Measurements from ENCODE around the gene DCTN4.
"Not testable (repeated sequence)": the region's sequence is repeated elsewhere in the genome, so short reads cannot be mapped to it uniquely, and the experiment has no call there.

Gene DCTN4

DNA sequence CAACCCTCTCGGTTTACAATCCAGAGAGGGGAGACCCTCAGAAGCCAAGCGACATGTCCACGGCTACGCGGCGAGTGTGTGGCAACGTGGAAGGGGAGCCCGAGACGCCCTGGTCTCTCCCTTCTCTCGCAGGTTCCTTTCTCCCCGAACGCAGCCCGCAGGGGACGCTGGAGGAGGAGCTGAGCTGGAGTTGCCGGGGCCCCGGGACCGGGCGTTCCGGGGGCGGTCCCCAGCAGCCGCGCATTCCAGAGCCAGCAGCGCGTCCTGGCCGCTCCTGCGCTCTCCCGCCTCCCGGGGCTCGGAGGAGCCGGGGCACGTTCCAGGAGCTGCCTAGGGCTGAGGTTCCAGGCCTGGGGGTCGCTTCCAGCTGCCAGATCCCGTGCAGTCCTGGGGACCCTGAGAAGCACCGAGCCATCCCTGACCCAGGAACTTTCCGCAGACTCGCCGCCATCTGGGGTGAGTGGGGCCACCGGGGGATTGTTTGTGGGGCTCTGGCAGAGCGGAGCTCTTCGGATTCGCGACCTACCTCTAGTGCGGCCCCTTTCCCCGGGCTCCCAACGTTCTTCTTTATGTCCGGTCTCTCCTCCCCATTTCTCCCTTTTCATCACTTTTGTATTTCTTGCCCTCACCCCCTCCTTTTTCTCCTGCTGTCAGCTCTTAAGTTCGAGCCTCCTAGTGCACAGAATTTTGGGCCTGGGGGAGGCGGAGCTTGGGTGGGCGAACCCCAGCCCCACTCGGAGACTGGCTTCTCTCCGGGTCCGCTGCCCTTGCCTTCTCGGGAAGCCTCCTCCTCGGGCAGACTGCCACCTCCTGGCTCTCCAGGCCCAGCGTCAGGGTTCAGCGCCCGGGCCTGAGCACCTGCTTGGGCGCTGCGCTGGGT is 19.9 kb upstream of the DCTN4 start, which contains the start of gene SMIM3:
Gene SMIM3 (plus strand): TSS at position 241 of the 880 bp plus-strand sequence. CDS start 16,684 bp downstream, outside the sequence.
- DNase-seq (ENCODE audit: low read depth), result peak; percentile 65

DNA sequence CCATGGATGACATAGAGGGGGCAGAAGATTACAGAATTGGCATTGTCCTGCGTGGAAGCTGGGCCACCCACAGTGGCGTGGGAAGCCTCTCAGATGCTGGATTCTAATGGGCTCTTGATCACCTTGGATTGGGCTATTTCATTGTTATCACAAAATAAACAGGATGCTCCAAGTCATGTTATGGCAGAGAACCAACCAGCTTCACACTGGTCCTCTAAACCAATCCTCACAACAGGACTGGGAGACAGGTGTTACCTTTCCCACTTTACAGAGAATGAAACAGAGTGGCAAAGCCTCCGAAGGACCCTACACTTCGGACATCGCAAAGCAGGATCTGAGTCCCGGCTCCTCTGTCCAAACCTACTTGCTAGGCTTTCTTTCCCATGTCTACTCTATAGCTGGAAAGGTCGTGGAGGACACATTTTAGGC is 19.3 kb upstream of the DCTN4 start:
- peak; percentile 49 for DNase-seq (ENCODE audit: low read depth)

DNA sequence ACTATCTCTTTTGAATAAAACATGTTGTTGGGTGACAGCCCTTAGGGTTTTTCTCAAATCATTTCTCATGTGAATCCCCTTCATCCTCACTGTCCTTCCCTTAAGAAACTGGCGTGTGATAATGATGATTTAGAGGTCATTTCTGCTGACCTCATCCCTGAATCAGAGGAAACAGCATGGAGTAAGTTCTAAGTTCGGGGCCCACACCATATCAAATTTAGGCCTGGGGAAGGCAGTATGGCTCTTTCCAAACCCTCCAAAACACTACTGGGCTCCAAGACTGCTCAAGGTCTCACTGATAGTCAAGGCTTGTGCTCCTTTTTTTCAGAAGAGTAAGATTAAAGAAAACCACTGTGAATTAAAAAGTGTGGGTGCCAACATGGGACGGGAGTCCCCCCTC is 18.9 kb upstream of the DCTN4 start:
- peak; percentile 57 for DNase-seq (ENCODE audit: low read depth)

DNA sequence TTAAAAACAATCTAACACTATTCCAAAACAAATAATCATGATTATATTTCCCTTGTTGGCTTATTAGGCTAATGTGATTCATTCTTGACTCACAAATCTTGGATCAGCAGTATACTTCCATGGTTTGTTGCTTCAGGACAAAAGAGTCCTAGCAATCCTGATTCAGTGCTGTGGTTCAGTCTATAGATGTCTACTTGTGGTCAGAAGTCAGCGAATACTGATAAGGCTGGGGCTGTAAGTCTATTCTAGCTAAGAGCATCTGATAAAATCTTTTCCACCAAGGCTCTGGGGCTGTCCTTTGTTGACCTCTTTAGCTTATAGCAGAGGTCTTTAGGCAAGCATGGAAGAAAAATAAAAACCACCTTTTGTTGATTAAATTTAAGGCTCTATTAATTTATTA is 15.3 kb upstream of the DCTN4 start:
- peak; percentile 98 for DNase-seq (ENCODE audit: low read depth)

DNA sequence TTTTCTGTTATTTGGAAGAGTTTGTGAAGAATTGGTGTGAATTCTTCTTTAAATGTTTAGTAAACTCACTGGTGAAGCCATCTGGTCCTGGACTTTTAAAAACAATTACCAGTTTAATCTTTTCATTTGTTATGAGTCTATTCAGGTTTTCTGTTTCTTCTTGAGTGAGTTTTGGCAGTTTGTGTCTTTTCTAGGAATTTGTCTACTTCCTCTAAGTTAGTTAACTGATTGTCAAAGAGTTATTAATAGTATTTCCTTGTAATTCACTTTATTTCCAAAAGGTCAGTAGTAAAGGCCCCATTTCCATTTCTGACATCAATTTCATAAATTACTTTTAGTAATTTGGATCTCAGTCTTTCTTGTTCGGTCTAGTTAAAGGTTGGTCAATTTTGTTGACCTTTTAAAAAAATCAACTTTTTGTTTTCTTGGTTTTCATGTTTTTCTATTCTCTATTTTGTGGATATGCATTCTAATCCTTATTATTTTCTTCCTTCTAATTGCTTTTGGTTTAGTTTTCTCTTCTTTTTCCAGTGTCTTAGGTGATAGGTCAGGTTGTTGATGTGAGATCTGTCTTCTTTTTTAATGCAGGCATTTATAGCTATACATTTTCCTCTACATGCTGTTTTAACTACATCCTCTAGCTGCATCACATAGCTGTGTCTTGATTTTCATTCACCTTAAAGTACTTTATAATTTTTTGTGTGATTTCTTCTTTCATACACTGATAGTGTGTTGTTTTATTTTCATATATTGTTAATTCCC is 12.4 kb upstream of the DCTN4 start:
- no peak for DNase-seq (ENCODE audit: low read depth)

DNA sequence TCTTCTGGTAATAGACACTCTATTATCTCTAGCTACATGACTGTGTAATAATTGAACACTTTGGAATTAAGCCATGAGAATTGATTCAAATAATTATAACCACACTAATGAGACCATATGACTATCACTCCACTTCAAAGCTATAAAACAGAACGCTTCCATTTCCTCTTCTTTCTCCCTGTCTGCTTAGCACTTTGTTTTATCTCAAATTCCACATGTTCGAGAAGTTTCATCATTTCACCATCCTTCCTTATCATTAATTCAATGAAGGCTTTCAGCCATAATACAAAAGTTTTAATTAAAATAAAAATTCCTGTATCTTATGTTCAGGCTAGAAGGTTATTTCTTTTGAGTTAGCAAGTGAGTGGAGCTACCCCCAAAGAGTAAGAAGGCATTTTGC is 7.4 kb upstream of the DCTN4 start:
- DNase-seq (ENCODE audit: low read depth), result no peak

DNA sequence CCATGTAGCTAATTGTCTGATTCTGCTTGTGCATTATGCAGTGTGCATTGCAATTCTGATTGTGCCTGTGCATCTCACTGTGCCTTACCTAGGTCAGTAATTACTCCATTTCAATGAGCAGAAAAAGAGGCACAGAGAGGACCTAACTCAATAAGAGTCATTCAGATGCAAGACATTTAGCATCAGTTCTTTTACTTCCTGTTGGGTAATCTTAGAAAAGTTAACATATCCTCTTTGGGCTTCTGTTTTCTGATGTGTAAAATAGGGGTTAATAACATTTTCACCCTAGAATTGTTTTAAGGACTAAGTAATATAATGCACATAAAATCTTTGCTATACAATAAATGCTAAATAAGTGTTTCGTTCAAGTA is 7.0 kb upstream of the DCTN4 start:
- DNase-seq (ENCODE audit: low read depth), result no peak

DNA sequence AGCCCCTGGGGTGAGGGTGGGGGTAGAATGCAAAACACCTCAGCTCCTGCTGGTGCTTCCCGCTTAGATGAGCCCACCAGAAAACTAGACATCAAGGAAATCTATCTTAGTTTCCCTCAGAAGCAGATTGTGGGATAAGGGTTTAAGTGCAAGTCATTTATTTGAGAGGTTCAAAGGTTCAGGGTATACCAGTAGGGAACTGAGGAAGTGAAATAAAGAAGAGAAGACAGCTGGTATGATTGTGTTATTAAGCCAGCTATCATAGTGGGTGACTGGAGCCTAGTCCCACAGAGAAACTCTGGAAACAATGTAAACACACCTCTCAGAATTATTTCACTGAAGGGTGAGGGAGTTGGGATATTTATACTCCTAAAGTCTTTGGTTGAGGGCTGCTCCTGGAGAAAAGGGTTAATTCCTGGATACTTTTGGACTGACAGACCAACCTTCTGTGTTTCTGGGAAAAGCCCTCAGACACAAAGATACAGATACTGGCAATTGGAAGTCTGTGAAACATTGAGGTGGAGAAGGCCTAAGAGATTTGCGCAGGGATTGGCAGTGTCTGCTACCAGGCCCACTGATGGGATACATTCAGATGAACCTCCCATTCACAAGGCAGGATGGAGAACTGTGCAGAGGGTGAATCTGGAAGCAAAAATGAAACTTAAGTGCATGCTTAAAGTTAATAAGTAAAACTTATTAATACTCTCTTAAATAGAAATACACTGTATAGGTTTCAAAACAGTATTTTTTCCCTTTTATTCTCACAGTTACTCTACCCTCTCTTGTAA is 6.4 kb upstream of the DCTN4 start:
- DNase-seq (ENCODE audit: low read depth), result no peak

DNA sequence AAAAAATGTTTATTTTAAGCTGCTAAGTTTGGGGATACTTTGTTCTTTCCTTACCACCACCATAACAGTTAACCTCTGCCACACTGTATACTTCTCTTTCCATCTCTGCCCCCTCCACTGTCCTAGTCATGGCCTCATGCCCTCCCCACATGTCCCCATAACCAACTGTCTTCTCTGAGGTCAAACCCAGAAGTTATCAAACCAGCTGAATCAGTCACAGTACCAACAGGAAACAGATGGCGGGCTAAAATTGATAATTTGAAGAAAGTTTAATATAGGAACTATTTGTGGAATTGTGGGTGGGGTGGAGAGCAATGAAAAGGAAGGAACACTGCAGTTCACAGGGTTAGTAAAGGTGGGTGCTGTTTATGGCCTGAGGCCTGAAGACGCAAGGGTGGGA is 5.7 kb upstream of the DCTN4 start:
- no peak for DNase-seq (ENCODE audit: low read depth)

DNA sequence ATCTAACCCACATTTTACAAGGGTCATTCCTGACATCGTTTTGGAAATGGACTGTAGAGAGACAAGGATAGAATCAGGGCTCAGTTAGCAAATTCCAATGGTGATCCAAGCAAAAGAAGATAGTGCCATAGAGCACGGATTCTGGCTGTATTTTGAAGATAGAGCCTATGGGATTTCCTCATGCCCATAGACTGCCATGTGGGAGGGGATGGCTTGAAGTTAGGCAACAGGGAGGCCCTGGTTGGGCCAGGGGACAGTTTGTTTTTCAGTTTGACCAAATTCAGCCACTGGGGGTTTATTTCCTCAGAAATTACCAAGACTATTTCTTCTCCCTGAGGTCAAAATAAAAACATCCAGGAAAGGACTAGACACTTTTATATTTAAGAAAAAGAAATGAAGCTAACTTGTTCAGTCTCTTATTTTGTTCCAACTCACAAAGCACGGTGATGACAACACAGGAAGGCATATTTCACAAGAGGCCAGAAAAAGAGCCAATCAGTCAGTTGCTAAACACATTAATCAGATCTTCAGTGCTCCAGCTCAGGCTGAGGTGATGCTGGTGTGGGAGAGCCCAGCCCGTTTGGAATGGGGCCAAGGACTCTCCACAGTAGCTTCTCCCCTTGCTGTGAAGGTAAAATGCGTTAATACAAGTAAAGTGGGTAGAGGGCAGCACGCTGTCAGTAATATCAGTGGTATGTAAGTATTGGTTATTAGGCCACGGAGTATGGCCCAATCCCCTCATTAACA is 4.4 kb upstream of the DCTN4 start:
- DNase-seq (ENCODE audit: low read depth), result peak; percentile 99

DNA sequence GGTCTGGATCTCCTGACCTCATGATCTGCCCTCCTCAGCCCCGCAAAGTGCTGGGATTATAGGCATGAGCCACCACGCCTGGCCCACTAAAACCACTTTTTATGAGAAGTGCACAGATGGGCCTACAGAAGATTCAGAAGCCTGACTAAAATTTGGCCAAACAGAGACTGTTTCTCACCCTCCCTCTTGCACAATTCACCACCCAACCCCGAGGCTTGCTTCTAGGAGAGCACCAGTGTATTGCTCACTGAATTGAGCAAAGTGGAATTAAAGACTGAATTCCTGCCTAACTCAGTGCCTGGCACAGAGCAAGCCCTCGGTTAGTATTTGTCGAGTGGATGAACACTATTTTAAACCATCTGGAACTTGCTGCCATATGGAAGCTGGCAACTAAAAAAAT is 3.4 kb upstream of the DCTN4 start:
- peak; percentile 87 for DNase-seq (ENCODE audit: low read depth)

DNA sequence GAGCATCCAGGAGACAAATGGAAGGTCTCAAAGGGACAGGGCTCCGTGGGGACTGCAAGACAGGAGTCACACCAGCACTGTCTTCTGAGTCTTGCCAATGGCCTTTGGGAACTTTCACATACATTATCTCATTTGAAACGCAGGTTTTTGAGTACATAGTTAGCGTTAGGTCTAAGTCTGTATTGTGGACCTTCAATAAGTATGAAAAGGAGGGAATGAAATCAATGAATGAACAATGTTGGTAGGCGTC is 442 bp upstream of the DCTN4 start:
- DNase-seq (ENCODE audit: low read depth), result no peak

DNA sequence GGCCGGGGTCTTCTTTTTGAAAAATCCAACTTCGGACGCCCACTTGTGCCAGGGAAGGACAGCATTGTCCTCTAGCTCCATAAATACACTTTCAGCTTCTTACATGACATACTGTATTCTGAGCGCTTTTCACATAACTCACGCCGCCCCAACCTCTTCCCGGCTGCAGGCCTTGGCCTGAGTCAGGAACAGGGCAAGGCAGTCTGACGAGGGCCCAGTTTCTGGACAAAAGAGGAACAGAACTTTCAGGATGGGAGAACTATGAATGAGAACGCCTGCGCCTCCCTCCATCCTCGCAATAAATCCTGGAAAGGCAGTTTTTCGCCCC is 650 bp downstream of the DCTN4 start:
- no peak for DNase-seq (ENCODE audit: low read depth)

DNA sequence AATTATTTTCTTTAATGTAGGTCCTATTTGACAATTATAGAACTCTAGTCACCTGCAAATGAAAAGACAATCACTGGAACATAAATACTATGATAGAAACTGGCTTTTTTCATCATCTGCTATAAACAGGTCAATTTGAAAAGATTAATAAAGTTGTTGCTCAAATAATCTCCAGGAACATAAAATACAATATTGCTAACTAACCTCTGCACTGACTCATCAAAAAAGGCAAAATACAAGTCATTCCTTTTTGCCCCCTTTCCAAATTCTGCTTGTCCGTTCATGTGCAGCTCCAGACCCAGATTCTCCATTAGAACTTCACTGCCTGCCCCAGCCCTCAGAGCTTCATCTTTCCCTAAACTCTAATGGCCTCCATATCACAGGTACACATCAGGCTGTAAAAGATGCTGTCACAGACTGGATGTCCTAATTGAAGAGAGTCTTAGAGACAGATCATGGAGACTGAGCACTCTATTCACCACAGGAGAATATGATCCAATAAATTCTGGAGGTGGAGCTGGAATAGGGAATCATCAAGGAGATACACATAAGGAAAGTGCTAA is 1.6 kb downstream of the DCTN4 start:
- DNase-seq (ENCODE audit: low read depth), result no peak

DNA sequence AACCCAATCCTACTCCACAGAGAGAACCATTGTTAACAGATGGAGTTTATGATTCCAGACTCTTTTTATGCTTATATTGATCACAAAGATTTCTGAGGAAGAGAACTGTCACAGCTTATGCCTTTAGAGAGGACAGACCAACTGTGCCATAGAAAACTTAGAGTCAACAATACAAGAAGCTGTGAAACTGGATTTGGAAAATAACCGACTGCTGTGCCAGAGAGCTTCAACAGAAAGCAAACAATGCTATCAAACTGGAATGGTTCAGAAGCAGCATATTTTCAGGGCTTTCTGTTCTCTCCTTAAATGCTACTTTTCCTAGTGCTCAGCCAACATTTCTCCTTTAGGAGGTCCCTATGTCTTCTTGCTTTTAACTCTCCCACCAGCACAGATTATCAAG is 5.0 kb downstream of the DCTN4 start:
- DNase-seq (ENCODE audit: low read depth), result no peak

DNA sequence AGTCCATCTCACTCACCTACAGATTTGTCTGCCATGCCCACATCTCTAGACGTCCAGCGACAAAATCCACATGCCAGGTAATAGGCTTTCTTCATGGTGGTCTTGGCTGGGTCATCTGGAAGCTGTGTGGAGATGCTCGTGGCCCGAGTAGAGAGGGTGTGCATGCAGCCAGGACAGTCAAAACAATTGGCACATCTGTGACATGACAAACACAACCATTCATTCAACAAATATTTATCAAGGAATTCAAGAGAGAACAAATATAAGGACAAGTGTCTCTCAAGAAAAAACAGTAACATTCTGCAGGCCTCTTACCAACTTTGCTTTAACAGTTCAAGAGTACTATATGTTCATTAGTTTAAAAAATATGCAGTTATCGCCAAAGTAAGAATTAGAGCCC is 5.4 kb downstream of the DCTN4 start:
- no peak for DNase-seq (ENCODE audit: low read depth)

DNA sequence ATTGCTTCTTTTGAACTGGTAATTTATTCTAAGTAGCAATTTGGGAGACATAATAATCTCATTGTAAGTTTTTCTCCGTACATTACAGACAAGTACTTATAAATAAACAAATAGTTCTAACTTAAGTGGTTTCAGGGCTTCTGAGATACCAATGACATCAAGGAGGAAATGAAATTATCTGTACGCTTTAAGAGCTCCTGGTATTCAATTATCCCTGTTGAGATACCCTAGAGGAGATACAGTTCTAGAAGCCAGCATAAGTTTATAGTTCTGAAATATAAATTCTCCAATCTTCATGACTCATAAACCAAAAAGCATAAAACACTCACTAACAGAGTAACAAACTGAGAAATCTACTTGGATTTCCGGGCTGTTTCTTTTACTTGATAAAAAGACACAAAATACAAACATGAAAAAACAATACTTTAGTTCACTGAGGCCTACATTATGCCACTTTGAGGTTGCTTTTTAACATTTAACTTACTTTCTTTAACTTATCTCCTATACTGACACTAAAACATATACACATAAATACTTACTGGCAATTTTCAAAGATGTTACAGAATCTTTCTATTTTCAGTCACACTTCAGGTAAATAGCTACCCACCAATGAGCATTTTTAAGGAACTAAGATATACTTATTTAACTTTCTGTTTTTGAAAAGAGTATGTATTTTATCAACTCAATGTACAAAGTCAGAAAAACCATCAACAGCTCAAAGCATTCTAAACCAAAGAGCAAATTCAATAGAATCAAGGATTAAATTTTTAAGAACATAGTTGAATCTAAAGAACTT is 7.5 kb downstream of the DCTN4 start:
- DNase-seq (ENCODE audit: low read depth), result peak; percentile 46

DNA sequence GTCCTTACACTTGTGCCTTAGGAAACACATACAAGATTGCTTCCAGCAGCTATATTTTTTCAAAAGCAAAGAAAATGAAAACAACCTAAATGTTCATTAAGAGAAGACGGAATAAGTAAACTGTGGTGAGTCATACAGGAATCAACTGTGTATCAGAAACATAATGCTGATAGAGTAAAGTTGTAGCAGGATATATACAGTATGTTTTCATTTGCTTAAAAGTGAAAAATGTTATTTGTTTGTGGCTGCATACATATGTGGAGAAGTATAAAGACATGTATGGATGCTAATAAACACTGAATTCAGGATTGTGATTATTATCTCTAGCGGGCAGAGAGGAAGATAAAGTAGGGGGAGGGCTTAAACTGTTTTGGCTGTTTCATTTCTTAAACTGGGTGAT is 8.3 kb downstream of the DCTN4 start:
- no peak for DNase-seq (ENCODE audit: low read depth)

DNA sequence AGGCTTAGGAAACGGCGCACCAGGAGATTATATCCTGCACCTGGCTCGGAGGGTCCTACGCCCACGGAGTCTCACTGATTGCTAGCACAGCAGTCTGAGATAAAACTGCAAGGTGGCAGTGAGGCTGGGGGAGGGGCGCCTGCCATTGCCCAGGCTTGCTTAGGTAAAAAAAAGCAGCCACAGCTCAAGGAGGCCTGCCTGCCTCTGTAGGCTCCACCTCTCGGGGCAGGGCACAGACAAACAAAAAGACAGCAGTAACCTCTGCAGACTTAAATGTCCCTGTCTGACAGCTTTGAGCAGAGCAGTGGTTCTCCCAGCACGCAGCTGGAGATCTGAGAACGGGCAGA is 15.7 kb downstream of the DCTN4 start:
- DNase-seq (ENCODE audit: low read depth), result not testable (repeated sequence)

DNA sequence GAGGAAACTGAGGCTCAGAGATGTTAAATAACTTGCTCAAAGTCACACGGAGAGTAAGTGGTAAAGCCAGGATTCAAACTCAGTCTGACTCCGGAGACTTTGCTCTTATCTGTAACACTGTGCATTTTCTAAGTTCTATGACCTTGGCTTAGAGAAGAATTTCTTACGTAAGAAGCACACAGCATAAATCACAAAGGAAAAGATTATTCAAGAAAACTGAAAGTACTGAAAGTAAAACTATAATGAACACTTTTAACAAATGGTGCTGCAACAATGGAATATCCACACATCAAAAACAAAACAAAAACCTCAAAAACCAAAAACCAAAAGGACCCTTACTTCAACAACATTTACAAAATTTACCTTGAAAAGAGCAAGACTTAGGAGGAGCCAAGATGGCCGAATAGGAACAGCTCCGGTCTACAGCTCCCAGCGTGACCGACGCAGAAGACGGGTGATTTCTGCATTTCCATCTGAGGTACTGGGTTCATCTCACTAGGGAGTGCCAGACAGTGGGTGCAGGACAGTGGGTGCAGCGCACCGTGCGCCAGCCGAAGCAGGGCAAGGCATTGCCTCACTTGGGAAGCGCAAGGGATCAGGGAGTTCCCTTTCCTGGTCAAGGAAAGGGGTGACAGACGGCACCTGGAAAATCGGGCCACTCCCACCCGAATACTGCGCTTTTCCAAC is 16.2 kb downstream of the DCTN4 start:
- DNase-seq (ENCODE audit: low read depth), result peak; percentile 88

DNA sequence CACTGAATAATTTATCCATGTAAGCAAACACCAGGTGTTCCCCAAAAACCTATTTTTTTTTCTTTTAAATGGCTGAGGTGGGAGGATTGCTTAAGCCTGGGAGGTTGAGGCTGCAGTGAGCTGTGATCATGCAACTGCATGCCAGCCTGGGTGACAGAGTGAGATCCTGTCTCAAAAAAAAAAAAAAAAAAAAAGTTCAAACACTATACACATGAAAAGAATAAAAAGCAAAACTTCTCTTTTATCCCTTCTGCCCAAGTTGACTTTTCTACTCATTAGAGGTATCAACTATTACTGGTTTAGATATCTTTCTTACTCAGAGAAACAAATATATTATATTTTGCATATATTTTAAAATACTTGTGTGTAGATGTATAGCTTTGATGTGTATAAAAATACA is 17.8 kb downstream of the DCTN4 start:
- DNase-seq (ENCODE audit: low read depth), result no peak

Measured in amniotic epithelial cell (primary cell).